ENCODE measurements around the gene TMEM89. TPM values are rescaled to one million over a fixed set of nuclear protein-coding genes. Genes with fewer than 3 reads are reported as not detected.

TMEM89 gene
- total RNA-seq, 1 experiment from 2014 or later: not detected

DNA sequence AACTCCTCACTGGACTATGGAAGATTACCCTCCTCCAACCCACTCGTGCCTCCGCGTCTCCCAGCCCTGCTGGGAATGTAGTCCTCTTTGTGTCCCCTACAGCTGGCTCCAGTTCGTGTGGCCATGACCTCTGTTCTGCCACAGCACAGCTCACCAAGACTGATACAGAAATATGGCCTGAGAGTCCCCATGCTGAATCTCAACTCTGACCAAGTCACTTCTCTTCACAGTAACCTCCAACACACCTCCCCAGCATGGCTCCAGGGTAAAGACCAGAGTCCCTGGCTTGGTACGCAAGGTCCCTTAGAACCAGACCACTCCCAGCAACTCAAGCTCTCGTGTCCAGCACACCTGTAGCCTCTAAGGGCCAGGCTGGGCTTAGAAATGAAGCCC, 24.2 kb downstream of the TMEM89 start:
- DNase-seq (ENCODE audit: unreplicated experiment): no peak
- peaks cover 49% of the 10 kb centered on the region for H3K4me1 Mint-ChIP-seq (ENCODE audit: insufficient read depth, unreplicated experiment)
- no TSS peak for BruUV-seq (replicated peaks)
- H3K4me3 Mint-ChIP-seq (ENCODE audit: unreplicated experiment): no peak overlapping the region
- H3K36me3 Mint-ChIP-seq (ENCODE audit: insufficient read depth, unreplicated experiment): peaks cover 41% of the 10 kb centered on the region
- TF ChIP-seq, protein P1, sequence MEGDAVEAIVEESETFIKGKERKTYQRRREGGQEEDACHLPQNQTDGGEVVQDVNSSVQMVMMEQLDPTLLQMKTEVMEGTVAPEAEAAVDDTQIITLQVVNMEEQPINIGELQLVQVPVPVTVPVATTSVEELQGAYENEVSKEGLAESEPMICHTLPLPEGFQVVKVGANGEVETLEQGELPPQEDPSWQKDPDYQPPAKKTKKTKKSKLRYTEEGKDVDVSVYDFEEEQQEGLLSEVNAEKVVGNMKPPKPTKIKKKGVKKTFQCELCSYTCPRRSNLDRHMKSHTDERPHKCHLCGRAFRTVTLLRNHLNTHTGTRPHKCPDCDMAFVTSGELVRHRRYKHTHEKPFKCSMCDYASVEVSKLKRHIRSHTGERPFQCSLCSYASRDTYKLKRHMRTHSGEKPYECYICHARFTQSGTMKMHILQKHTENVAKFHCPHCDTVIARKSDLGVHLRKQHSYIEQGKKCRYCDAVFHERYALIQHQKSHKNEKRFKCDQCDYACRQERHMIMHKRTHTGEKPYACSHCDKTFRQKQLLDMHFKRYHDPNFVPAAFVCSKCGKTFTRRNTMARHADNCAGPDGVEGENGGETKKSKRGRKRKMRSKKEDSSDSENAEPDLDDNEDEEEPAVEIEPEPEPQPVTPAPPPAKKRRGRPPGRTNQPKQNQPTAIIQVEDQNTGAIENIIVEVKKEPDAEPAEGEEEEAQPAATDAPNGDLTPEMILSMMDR (IDR thresholded peaks at IDR 0.05; ENCODE audit: unreplicated experiment): no peak
- intact Hi-C loops (cut with micrococcal nuclease): no loop called here
- H3K27ac Mint-ChIP-seq (ENCODE audit: low read depth, unreplicated experiment): peak overlapping the region; percentile 68
- CTCF ChIA-PET: interaction anchor here (0.7 to 2.5 kb wide), 6 partner anchors 14 to 326 kb away, joined by 3 to 22 read pairs (median 5); partner anchors contain the start of gene SLC26A6
- H3K9me3 Mint-ChIP-seq (ENCODE audit: unreplicated experiment): no peaks in the 10 kb centered on the region
- H3K27me3 Mint-ChIP-seq (ENCODE audit: insufficient read depth, unreplicated experiment): no peaks in the 10 kb centered on the region
- POLR2A ChIA-PET: interaction anchor here (1.1 to 8.9 kb wide), 18 partner anchors 11 to 165 kb away, joined by 3 to 107 read pairs (median 12); partner anchors contain the start of genes ATRIP, CCDC51, CELSR3 and IP6K2

DNA sequence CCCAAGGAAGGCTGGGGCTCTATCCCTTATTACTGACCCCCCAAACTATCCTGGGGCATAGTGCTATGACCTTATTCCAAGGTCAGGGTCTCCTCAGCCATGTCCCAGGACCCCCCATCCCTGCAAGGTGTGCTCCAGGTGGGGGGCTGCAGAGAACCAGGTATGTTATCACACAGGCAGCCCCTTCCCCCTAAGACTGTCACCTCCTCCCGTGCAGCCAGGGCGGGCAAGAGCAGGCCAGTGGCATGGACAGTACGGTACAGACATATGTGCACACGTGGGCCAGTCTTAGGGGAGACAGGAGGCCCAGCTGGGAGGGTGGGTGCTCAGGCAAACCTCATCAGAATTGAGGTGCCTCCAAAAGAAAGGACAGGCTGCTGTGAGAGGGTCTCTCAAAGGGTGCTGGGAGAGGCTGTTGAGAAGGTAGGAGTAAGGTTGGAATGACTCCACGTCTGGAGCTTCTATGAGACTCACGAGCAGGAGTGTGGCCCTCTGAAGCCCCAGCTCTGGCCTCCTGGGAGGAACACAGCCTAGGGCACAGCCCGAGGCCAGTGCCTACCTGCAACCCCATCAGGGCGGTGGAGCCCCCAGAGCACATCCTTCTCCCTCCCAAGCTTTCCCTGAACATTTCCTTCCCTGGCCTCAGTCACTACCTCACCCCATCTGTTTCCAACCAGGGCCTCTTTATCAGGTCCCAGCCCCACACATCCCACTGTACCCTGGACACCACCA, 24.7 kb downstream of the TMEM89 start:
- Mint-ChIP-seq H3K4me1 (ENCODE audit: insufficient read depth, unreplicated experiment) (peaks cover 49% of the 10 kb centered on the region), H3K27ac (ENCODE audit: low read depth, unreplicated experiment) (peak overlapping the region; percentile 68), H3K9me3 (ENCODE audit: unreplicated experiment) (no peaks in the 10 kb centered on the region), H3K27me3 (ENCODE audit: insufficient read depth, unreplicated experiment) (no peaks in the 10 kb centered on the region), H3K4me3 (ENCODE audit: unreplicated experiment) (no peak overlapping the region), H3K36me3 (ENCODE audit: insufficient read depth, unreplicated experiment) (peaks cover 35% of the 10 kb centered on the region)
- BruUV-seq (replicated peaks): no TSS peak
- TF ChIP-seq, protein P1 (IDR thresholded peaks at IDR 0.05; ENCODE audit: unreplicated experiment): no peak
- intact Hi-C loops (cut with micrococcal nuclease): no loop called here
- ChIA-PET POLR2A (interaction anchor here (0.6 to 8.9 kb wide), 18 partner anchors 10 to 164 kb away, joined by 3 to 107 read pairs (median 8); partner anchors contain the start of genes ATRIP, CCDC51, CELSR3 and IP6K2), CTCF (interaction anchor here (0.7 to 2.5 kb wide), 6 partner anchors 15 to 123 kb away, joined by 3 to 22 read pairs (median 5); partner anchors contain the start of gene SLC26A6)
- no peak for DNase-seq (ENCODE audit: unreplicated experiment)

DNA sequence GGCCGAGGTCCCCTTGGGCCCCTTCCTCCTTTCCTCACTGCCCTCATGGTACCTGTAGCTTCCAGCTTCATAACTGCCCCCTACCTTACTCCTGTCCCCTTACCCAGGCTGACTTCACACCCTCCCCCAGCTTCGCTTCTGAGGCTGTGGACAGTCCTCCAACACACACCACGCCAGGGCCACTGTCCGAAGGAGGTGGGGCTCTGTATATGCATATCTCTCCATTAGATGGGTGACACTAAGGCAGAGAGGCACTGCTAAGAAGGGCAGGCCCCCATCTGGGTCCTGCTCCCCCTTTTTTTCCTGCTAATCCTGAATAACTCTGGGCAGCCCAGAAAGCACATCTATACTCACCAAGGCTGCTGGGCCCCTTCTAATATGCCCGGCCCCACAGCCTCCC, 25.4 kb downstream of the TMEM89 start:
- Mint-ChIP-seq H3K27me3 (ENCODE audit: insufficient read depth, unreplicated experiment) (no peaks in the 10 kb centered on the region), H3K4me1 (ENCODE audit: insufficient read depth, unreplicated experiment) (peaks cover 50% of the 10 kb centered on the region), H3K36me3 (ENCODE audit: insufficient read depth, unreplicated experiment) (peaks cover 32% of the 10 kb centered on the region), H3K4me3 (ENCODE audit: unreplicated experiment) (peak overlapping the region; percentile 48), H3K27ac (ENCODE audit: low read depth, unreplicated experiment) (peak overlapping the region; percentile 68), H3K9me3 (ENCODE audit: unreplicated experiment) (no peaks in the 10 kb centered on the region)
- intact Hi-C loops (cut with micrococcal nuclease): no loop called here
- POLR2A ChIA-PET: interaction anchor here (0.6 to 8.9 kb wide), 13 partner anchors 10 to 156 kb away, joined by 3 to 107 read pairs (median 6); partner anchors contain the start of genes CCDC51, CELSR3, PFKFB4 and SLC26A6
- TF ChIP-seq, protein P1 (IDR thresholded peaks at IDR 0.05; ENCODE audit: unreplicated experiment): no peak
- CTCF ChIA-PET: interaction anchor here (0.7 to 1.0 kb wide), 2 partner anchors 19 to 38 kb away, joined by 3 to 11 read pairs; no protein-coding TSS in a partner anchor
- no TSS peak for BruUV-seq (replicated peaks)
- no peak for DNase-seq (ENCODE audit: unreplicated experiment)

DNA sequence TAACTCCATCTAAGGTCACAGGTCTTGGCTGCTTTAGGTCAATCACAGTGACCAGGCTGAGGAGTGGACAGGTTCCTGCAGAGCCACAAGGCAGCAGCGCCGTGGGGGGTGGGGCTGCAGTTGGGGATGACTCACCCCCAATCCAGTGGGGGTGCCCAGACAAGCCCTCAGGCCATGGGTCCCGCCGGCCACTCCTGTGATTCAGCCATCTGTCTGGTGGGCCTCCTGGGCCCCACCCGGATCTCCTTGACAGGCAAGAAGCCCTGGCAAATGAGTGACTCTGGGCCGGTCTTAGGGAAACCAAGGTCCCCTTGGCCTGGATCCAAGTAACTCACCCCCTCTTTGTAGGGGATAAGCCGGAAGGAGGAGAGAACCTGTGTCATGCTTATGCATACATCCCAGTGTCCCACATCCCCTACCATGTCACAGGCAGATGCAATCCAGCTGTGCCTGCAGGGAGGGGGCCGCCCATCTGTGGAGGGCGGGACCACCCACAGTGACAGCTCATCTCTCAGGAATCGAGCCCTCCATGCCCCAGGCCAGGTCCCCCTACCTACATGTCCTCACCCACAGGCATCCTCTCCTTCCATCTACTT, 25.9 kb downstream of the TMEM89 start:
- ChIA-PET CTCF (no interaction called here), POLR2A (interaction anchor here (0.6 to 8.9 kb wide), 12 partner anchors 11 to 372 kb away, joined by 3 to 107 read pairs (median 6); partner anchors contain the start of genes CAMP, CCDC51, CELSR3 and PFKFB4)
- peaks cover 51% of the 10 kb centered on the region for H3K4me1 Mint-ChIP-seq (ENCODE audit: insufficient read depth, unreplicated experiment)
- no peaks in the 10 kb centered on the region for H3K9me3 Mint-ChIP-seq (ENCODE audit: unreplicated experiment)
- TF ChIP-seq, protein P1 (IDR thresholded peaks at IDR 0.05; ENCODE audit: unreplicated experiment): no peak
- H3K27ac Mint-ChIP-seq (ENCODE audit: low read depth, unreplicated experiment): peak overlapping the region; percentile 68
- intact Hi-C loops (cut with micrococcal nuclease): no loop called here
- H3K36me3 Mint-ChIP-seq (ENCODE audit: insufficient read depth, unreplicated experiment): peaks cover 30% of the 10 kb centered on the region
- DNase-seq (ENCODE audit: unreplicated experiment): peak; percentile 85
- BruUV-seq (replicated peaks): no TSS peak
- peak overlapping the region; percentile 48 for H3K4me3 Mint-ChIP-seq (ENCODE audit: unreplicated experiment)
- no peaks in the 10 kb centered on the region for H3K27me3 Mint-ChIP-seq (ENCODE audit: insufficient read depth, unreplicated experiment)
